H1 (cell line): ENCODE results near the gene KRT72. TPM values are rescaled to one million over a fixed set of nuclear protein-coding genes. Genes with fewer than 3 reads are reported as not detected.

Source experiments
- GTF2F1 ChIP-seq: IDR thresholded peaks from 2 replicates; pipeline ENCODE4 v1.6.1; 2012; ENCODE audit warnings: low read depth, low read length, improper control_type of control experiment, borderline replicate concordance
- JUN ChIP-seq: IDR thresholded peaks from 2 replicates; pipeline ENCODE4 v1.6.1; 2011; ENCODE audit warnings: low read depth, mild to moderate bottlenecking, improper control_type of control experiment, low read length
- NANOG ChIP-seq: IDR thresholded peaks from 2 replicates; pipeline ENCODE4 v1.6.1; 2011; ENCODE audit warnings: low read length, low read depth, mild to moderate bottlenecking, inconsistent platforms; ENCODE audit not compliant: insufficient read depth, poor library complexity, severe bottlenecking
- POU5F1 ChIP-seq: IDR thresholded peaks from 2 replicates; pipeline ENCODE4 v1.6.1; 2011; ENCODE audit warnings: low read depth, mild to moderate bottlenecking, low read length, moderate library complexity
- RBBP5 ChIP-seq: IDR thresholded peaks from 2 replicates; pipeline ENCODE4 v1.7.1; 2012; ENCODE audit warnings: low read depth, mild to moderate bottlenecking, inconsistent platforms, low read length, moderate library complexity, borderline replicate concordance
- SIX5 ChIP-seq: IDR thresholded peaks from 2 replicates; pipeline ENCODE4 v1.6.1; 2011; ENCODE audit warnings: mild to moderate bottlenecking, low read depth, low read length
- polyA plus RNA-seq, 7 experiments: library from polyadenylated mRNA; depleted of rRNA in 3 of 7; stranded (reverse) in 5 of 7; unstranded in 2 of 7; fragments of >200 nt in 5 of 7; fragments of 200-250 nt in 2 of 7; gene quantifications; 1 replicate in 5 of 7; 2 replicates in 1 of 7; 4 replicates in 1 of 7; pipeline versions ENCODE4 v1.2.1 to v1.2.3, GENCODE V29; 2011 to 2013; ENCODE audit warnings: missing spikeins in 2 of 7, mixed read lengths in 2 of 7
- total RNA-seq: library from RNA; stranded (reverse); fragmentation: NEBNext Ultra II Directional; extraction: Animal tissue kit (Norgen Biotek cat#: 25700); gene quantifications from 2 replicates; pipeline ENCODE4 v1.2.1, GENCODE V29; 2021
- TF ChIP-seq, protein P1 (sequence below): IDR thresholded peaks from 2 replicates; pipeline ENCODE4 v1.6.1; 2011; ENCODE audit warnings: low read length, improper control_type of control experiment
- TF ChIP-seq, protein P2 (sequence below): fragments of 300-600 bp; sonication (generic); IDR thresholded peaks from 2 replicates; pipeline ENCODE4 v1.7.1; 2012; ENCODE audit warnings: low read length, moderate library complexity, mild to moderate bottlenecking, inconsistent platforms; ENCODE audit not compliant: insufficient replicate concordance

KRT72 gene
- total and polyA plus RNA-seq, 2 of the 8 experiments (the other 6 are each of a cell fraction or from before 2014, with no cell fraction given) = not detected

DNA sequence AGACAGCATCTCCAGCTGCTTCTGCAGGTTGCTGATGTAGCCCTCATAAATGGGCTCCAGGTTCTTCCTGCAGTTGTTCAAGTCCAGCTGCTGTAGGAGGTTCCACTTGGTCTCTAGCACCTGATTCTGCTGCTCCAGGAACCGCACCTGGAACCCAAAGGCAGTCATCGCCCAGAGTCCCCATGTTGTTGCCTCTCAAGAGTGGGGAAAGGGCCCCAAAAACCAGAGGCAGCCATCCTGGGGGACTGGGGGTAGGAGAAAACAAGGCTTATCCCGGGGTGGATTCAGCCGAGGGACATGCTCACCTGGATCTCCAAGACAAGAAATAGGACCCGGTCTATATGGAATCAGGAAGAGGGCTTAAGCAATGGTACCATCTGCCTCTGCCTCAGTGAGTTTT lies 2.3 kb downstream of the KRT72 start (continued):
- TF ChIP-seq POU5F1 = no peak
- no peak for TF ChIP-seq GTF2F1
- TF ChIP-seq, protein P1, sequence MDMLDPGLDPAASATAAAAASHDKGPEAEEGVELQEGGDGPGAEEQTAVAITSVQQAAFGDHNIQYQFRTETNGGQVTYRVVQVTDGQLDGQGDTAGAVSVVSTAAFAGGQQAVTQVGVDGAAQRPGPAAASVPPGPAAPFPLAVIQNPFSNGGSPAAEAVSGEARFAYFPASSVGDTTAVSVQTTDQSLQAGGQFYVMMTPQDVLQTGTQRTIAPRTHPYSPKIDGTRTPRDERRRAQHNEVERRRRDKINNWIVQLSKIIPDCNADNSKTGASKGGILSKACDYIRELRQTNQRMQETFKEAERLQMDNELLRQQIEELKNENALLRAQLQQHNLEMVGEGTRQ = no peak
- TF ChIP-seq RBBP5 = no peak
- TF ChIP-seq, protein P2, sequence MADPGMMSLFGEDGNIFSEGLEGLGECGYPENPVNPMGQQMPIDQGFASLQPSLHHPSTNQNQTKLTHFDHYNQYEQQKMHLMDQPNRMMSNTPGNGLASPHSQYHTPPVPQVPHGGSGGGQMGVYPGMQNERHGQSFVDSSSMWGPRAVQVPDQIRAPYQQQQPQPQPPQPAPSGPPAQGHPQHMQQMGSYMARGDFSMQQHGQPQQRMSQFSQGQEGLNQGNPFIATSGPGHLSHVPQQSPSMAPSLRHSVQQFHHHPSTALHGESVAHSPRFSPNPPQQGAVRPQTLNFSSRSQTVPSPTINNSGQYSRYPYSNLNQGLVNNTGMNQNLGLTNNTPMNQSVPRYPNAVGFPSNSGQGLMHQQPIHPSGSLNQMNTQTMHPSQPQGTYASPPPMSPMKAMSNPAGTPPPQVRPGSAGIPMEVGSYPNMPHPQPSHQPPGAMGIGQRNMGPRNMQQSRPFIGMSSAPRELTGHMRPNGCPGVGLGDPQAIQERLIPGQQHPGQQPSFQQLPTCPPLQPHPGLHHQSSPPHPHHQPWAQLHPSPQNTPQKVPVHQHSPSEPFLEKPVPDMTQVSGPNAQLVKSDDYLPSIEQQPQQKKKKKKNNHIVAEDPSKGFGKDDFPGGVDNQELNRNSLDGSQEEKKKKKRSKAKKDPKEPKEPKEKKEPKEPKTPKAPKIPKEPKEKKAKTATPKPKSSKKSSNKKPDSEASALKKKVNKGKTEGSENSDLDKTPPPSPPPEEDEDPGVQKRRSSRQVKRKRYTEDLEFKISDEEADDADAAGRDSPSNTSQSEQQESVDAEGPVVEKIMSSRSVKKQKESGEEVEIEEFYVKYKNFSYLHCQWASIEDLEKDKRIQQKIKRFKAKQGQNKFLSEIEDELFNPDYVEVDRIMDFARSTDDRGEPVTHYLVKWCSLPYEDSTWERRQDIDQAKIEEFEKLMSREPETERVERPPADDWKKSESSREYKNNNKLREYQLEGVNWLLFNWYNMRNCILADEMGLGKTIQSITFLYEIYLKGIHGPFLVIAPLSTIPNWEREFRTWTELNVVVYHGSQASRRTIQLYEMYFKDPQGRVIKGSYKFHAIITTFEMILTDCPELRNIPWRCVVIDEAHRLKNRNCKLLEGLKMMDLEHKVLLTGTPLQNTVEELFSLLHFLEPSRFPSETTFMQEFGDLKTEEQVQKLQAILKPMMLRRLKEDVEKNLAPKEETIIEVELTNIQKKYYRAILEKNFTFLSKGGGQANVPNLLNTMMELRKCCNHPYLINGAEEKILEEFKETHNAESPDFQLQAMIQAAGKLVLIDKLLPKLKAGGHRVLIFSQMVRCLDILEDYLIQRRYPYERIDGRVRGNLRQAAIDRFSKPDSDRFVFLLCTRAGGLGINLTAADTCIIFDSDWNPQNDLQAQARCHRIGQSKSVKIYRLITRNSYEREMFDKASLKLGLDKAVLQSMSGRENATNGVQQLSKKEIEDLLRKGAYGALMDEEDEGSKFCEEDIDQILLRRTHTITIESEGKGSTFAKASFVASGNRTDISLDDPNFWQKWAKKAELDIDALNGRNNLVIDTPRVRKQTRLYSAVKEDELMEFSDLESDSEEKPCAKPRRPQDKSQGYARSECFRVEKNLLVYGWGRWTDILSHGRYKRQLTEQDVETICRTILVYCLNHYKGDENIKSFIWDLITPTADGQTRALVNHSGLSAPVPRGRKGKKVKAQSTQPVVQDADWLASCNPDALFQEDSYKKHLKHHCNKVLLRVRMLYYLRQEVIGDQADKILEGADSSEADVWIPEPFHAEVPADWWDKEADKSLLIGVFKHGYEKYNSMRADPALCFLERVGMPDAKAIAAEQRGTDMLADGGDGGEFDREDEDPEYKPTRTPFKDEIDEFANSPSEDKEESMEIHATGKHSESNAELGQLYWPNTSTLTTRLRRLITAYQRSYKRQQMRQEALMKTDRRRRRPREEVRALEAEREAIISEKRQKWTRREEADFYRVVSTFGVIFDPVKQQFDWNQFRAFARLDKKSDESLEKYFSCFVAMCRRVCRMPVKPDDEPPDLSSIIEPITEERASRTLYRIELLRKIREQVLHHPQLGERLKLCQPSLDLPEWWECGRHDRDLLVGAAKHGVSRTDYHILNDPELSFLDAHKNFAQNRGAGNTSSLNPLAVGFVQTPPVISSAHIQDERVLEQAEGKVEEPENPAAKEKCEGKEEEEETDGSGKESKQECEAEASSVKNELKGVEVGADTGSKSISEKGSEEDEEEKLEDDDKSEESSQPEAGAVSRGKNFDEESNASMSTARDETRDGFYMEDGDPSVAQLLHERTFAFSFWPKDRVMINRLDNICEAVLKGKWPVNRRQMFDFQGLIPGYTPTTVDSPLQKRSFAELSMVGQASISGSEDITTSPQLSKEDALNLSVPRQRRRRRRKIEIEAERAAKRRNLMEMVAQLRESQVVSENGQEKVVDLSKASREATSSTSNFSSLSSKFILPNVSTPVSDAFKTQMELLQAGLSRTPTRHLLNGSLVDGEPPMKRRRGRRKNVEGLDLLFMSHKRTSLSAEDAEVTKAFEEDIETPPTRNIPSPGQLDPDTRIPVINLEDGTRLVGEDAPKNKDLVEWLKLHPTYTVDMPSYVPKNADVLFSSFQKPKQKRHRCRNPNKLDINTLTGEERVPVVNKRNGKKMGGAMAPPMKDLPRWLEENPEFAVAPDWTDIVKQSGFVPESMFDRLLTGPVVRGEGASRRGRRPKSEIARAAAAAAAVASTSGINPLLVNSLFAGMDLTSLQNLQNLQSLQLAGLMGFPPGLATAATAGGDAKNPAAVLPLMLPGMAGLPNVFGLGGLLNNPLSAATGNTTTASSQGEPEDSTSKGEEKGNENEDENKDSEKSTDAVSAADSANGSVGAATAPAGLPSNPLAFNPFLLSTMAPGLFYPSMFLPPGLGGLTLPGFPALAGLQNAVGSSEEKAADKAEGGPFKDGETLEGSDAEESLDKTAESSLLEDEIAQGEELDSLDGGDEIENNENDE = no peak
- TF ChIP-seq SIX5 = no peak
- TF ChIP-seq NANOG = no peak
- TF ChIP-seq JUN = no peak
- TF ChIP-seq, all 59 proteins: peak for 0
